HEK293T (cell line): ENCODE measurements around the gene MBOAT2.

Experiments
- ELF4 ChIP-seq: fragments of 450-650 bp; IDR thresholded peaks from 2 replicates; pipeline ENCODE4 v1.6.1; 2017; ENCODE audit warnings: antibody characterized with exemption
- FOXM1 ChIP-seq: fragments of 450-650 bp; IDR thresholded peaks from 2 replicates; pipeline ENCODE4 v1.6.1; 2017; ENCODE audit warnings: mild to moderate bottlenecking, borderline replicate concordance
- SP1 ChIP-seq: fragments of 450-650 bp; IDR thresholded peaks from 2 replicates; pipeline ENCODE4 v1.6.1; 2017

DNA sequence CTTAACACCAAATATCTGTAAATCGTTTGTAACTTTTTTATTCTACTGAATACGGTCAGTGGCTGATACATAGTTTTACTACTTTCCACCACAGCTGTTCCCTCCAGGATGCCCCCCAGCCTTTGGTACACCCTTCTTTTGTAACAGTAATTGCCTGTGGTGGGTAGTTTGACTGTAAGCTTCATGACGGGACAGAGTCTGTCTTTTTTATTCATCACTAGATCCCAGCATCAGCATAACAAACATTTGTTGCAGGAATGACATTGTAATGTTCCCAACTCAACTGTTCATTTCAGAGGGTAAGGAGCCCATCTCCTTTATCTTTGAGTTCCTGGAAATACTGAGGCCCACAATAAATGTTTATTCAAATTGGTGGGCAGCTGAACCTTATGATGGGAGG lies 67.5 kb downstream of the MBOAT2 start:
- TF ChIP-seq ELF4 (no peak), SP1 (no peak), FOXM1 (no peak)
